GM23338 (cell line): ENCODE measurements around the gene DLGAP5.

Experiments used
- CREB1 ChIP-seq: fragments of 250-450 bp; sonication (Bioruptor Pico); IDR thresholded peaks from 2 replicates; pipeline ENCODE4 v1.5.0; 2020; ENCODE audit warnings: low read depth, mild to moderate bottlenecking, moderate library complexity
- EZH2 ChIP-seq: fragments of 200-600 bp; sonication (generic); IDR thresholded peaks from one replicate; pipeline ENCODE4 v1.8.0; 2017; ENCODE audit warnings: antibody characterized with exemption, mild to moderate bottlenecking, low read depth; ENCODE audit not compliant: unreplicated experiment
- EZH2phosphoT487 ChIP-seq: fragments of 200-600 bp; sonication (generic); IDR thresholded peaks from one replicate; pipeline ENCODE4 v1.8.1; 2018; ENCODE audit warnings: antibody characterized with exemption; ENCODE audit not compliant: unreplicated experiment
- JUNB ChIP-seq: IDR thresholded peaks from one replicate; pipeline ENCODE4 v1.6.1; 2016; ENCODE audit warnings: antibody characterized with exemption; ENCODE audit not compliant: unreplicated experiment
- POLR2AphosphoS5 ChIP-seq: IDR thresholded peaks from 2 replicates; pipeline ENCODE4 v1.6.1; 2016; ENCODE audit warnings: antibody characterized with exemption, low read depth
- STAT1 ChIP-seq: IDR thresholded peaks from one replicate; pipeline ENCODE4 v1.6.1; 2016; ENCODE audit warnings: antibody characterized with exemption; ENCODE audit not compliant: unreplicated experiment
- ZNF114 ChIP-seq: fragments of 250-450 bp; sonication (Bioruptor Pico); IDR thresholded peaks from 2 replicates; pipeline ENCODE4 v1.5.0; 2020; ENCODE audit warnings: mild to moderate bottlenecking, moderate library complexity
- ZNF331 ChIP-seq: fragments of 250-450 bp; sonication (Bioruptor Pico); IDR thresholded peaks from 2 replicates; pipeline ENCODE4 v1.5.0; 2020; ENCODE audit warnings: low read depth, mild to moderate bottlenecking, moderate library complexity
- TF ChIP-seq, protein P1 (sequence below), 2 experiments: fragments of 200-600 bp in 1 of 2; sonication (generic) in 1 of 2; conservative IDR thresholded peaks; 2 replicates each; pipeline versions ENCODE4 v1.5.1 to v1.6.1; 2016 to 2017; ENCODE audit warnings: antibody characterized with exemption in 2 of 2, low read depth in 2 of 2, mild to moderate bottlenecking in 2 of 2, moderate library complexity in 1 of 2
- TF ChIP-seq, protein P2 (sequence below): IDR thresholded peaks from one replicate; pipeline ENCODE4 v1.6.1; 2018; ENCODE audit warnings: antibody characterized with exemption; ENCODE audit not compliant: unreplicated experiment
- TF ChIP-seq, protein P3 (sequence below): IDR thresholded peaks from 2 replicates; pipeline ENCODE4 v1.6.1; 2016; ENCODE audit warnings: antibody characterized with exemption
- TF ChIP-seq, protein P4 (sequence below): fragments of 250-450 bp; sonication (Bioruptor Pico); IDR thresholded peaks from 2 replicates; pipeline ENCODE4 v1.5.0; 2020; ENCODE audit warnings: mild to moderate bottlenecking, moderate library complexity

DNA sequence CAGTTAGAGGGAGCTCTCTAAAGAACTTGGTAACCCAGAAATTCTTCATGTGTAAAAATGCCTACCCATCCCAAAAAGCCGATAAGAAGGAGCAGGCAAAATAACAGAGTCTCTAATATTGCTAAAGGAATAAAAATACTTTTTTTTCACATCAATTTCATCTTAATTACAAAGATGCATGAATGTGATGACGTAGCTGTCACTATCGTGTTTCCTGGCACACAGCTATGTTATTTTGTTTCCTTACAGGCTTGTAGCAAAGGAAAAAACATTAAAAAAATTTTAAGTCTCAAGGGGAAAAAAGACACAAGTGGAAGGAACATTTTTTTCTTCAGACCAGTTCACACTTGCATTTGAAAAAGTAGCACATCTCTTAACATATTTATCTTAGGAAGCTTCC lies 72.6 kb downstream of the DLGAP5 start:
- TF ChIP-seq POLR2AphosphoS5 = no peak
- TF ChIP-seq, protein P1, sequence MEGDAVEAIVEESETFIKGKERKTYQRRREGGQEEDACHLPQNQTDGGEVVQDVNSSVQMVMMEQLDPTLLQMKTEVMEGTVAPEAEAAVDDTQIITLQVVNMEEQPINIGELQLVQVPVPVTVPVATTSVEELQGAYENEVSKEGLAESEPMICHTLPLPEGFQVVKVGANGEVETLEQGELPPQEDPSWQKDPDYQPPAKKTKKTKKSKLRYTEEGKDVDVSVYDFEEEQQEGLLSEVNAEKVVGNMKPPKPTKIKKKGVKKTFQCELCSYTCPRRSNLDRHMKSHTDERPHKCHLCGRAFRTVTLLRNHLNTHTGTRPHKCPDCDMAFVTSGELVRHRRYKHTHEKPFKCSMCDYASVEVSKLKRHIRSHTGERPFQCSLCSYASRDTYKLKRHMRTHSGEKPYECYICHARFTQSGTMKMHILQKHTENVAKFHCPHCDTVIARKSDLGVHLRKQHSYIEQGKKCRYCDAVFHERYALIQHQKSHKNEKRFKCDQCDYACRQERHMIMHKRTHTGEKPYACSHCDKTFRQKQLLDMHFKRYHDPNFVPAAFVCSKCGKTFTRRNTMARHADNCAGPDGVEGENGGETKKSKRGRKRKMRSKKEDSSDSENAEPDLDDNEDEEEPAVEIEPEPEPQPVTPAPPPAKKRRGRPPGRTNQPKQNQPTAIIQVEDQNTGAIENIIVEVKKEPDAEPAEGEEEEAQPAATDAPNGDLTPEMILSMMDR (conservative IDR thresholded peaks at IDR 0.05; ENCODE audit: low read depth in 2 of 2) = no peak
- TF ChIP-seq, protein P2, sequence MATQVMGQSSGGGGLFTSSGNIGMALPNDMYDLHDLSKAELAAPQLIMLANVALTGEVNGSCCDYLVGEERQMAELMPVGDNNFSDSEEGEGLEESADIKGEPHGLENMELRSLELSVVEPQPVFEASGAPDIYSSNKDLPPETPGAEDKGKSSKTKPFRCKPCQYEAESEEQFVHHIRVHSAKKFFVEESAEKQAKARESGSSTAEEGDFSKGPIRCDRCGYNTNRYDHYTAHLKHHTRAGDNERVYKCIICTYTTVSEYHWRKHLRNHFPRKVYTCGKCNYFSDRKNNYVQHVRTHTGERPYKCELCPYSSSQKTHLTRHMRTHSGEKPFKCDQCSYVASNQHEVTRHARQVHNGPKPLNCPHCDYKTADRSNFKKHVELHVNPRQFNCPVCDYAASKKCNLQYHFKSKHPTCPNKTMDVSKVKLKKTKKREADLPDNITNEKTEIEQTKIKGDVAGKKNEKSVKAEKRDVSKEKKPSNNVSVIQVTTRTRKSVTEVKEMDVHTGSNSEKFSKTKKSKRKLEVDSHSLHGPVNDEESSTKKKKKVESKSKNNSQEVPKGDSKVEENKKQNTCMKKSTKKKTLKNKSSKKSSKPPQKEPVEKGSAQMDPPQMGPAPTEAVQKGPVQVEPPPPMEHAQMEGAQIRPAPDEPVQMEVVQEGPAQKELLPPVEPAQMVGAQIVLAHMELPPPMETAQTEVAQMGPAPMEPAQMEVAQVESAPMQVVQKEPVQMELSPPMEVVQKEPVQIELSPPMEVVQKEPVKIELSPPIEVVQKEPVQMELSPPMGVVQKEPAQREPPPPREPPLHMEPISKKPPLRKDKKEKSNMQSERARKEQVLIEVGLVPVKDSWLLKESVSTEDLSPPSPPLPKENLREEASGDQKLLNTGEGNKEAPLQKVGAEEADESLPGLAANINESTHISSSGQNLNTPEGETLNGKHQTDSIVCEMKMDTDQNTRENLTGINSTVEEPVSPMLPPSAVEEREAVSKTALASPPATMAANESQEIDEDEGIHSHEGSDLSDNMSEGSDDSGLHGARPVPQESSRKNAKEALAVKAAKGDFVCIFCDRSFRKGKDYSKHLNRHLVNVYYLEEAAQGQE = no peak
- no peak for TF ChIP-seq ZNF331
- TF ChIP-seq EZH2 = no peak
- no peak for TF ChIP-seq EZH2phosphoT487
- TF ChIP-seq CREB1 (CRISPR knock-in tag) = no peak
- no peak for TF ChIP-seq STAT1
- TF ChIP-seq, protein P3, sequence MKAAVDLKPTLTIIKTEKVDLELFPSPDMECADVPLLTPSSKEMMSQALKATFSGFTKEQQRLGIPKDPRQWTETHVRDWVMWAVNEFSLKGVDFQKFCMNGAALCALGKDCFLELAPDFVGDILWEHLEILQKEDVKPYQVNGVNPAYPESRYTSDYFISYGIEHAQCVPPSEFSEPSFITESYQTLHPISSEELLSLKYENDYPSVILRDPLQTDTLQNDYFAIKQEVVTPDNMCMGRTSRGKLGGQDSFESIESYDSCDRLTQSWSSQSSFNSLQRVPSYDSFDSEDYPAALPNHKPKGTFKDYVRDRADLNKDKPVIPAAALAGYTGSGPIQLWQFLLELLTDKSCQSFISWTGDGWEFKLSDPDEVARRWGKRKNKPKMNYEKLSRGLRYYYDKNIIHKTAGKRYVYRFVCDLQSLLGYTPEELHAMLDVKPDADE = no peak
- TF ChIP-seq, protein P4, sequence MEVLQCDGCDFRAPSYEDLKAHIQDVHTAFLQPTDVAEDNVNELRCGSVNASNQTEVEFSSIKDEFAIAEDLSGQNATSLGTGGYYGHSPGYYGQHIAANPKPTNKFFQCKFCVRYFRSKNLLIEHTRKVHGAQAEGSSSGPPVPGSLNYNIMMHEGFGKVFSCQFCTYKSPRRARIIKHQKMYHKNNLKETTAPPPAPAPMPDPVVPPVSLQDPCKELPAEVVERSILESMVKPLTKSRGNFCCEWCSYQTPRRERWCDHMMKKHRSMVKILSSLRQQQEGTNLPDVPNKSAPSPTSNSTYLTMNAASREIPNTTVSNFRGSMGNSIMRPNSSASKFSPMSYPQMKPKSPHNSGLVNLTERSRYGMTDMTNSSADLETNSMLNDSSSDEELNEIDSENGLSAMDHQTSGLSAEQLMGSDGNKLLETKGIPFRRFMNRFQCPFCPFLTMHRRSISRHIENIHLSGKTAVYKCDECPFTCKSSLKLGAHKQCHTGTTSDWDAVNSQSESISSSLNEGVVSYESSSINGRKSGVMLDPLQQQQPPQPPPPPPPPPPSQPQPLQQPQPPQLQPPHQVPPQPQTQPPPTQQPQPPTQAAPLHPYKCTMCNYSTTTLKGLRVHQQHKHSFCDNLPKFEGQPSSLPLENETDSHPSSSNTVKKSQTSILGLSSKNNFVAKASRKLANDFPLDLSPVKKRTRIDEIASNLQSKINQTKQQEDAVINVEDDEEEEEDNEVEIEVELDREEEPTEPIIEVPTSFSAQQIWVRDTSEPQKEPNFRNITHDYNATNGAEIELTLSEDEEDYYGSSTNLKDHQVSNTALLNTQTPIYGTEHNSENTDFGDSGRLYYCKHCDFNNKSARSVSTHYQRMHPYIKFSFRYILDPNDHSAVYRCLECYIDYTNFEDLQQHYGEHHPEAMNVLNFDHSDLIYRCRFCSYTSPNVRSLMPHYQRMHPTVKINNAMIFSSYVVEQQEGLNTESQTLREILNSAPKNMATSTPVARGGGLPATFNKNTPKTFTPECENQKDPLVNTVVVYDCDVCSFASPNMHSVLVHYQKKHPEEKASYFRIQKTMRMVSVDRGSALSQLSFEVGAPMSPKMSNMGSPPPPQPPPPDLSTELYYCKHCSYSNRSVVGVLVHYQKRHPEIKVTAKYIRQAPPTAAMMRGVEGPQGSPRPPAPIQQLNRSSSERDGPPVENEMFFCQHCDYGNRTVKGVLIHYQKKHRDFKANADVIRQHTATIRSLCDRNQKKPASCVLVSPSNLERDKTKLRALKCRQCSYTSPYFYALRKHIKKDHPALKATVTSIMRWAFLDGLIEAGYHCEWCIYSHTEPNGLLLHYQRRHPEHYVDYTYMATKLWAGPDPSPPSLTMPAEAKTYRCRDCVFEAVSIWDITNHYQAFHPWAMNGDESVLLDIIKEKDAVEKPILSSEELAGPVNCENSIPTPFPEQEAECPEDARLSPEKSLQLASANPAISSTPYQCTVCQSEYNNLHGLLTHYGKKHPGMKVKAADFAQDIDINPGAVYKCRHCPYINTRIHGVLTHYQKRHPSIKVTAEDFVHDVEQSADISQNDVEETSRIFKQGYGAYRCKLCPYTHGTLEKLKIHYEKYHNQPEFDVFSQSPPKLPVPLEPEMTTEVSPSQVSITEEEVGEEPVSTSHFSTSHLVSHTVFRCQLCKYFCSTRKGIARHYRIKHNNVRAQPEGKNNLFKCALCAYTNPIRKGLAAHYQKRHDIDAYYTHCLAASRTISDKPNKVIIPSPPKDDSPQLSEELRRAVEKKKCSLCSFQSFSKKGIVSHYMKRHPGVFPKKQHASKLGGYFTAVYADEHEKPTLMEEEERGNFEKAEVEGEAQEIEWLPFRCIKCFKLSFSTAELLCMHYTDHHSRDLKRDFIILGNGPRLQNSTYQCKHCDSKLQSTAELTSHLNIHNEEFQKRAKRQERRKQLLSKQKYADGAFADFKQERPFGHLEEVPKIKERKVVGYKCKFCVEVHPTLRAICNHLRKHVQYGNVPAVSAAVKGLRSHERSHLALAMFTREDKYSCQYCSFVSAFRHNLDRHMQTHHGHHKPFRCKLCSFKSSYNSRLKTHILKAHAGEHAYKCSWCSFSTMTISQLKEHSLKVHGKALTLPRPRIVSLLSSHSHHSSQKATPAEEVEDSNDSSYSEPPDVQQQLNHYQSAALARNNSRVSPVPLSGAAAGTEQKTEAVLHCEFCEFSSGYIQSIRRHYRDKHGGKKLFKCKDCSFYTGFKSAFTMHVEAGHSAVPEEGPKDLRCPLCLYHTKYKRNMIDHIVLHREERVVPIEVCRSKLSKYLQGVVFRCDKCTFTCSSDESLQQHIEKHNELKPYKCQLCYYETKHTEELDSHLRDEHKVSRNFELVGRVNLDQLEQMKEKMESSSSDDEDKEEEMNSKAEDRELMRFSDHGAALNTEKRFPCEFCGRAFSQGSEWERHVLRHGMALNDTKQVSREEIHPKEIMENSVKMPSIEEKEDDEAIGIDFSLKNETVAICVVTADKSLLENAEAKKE = no peak
- TF ChIP-seq ZNF114 (CRISPR knock-in tag) = no peak
- no peak for TF ChIP-seq JUNB
